Measurements from ENCODE around the gene SEPTIN14.
"Not testable (repeated sequence)": the region's sequence is repeated elsewhere in the genome, so short reads cannot be mapped to it uniquely, and the experiment has no call there.

Gene SEPTIN14

DNA sequence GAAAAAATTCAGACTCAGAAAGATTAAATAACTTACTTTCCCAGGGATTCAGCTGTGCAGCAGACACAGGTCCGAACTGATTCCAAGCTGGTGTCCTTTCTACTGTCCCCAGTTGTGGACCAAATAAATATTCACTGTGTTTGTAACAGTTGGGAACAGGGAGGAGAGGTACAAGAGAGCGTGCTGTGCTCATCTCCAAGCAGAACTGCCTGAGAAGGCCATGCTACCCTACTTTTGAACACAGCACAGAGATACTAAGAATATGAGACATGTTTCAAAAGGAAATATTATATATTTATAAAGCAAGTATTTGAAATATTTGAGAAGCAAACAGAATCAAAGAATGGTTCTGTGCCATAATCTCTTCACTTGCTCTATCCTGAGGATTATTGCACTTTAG lies at the start of gene SEPTIN14:
Gene SEPTIN14 (minus strand): TSS at position 101 of the 400 bp plus-strand sequence. CDS start 756 bp downstream, outside the sequence.
- DNase-seq (ENCODE audit: low spot score) = not testable (repeated sequence)

GRCh38 chr7:55903985-55904759 lies 41.6 kb upstream of the SEPTIN14 start:
- DNase-seq (ENCODE audit: low spot score) = no peak

DNA sequence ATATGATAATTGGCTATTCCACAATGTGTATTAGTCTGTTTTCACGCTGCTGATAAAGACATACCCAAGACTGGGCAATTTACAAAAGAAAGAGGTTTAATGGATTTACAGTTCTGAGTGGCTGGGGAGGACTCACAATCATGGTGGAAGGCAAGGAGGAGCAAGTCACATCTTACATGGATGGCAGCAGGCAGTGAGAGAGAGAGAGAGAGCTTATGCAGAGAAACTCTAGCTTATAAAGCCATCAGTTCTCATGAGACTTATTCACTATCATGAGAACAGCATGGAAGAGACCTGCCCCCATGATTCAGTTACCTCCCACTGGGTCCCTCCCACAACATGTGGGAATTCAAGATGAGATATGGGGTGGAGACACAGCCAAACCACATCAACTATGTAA lies 38.5 kb upstream of the SEPTIN14 start:
- DNase-seq (ENCODE audit: low spot score) = not testable (repeated sequence)

DNA sequence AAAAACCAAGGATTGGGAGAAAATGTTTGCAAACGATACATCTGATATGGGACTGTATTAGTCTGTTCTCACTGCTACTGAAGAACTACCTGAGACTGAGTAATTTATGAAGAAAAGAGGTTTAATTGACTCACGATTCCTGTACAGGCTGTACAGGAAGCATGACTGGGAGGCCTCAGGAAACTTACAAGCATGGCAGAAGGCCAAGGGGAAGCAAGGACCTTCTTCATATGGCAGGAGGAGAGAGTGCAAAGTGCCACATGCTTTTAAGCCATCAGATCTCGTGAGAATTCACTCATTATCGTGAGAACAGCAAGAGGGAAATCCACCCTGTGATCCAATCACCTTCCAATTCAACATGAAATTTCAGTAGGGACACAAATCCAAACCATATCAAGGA lies 35.7 kb upstream of the SEPTIN14 start:
- no peak for DNase-seq (ENCODE audit: low spot score)

DNA sequence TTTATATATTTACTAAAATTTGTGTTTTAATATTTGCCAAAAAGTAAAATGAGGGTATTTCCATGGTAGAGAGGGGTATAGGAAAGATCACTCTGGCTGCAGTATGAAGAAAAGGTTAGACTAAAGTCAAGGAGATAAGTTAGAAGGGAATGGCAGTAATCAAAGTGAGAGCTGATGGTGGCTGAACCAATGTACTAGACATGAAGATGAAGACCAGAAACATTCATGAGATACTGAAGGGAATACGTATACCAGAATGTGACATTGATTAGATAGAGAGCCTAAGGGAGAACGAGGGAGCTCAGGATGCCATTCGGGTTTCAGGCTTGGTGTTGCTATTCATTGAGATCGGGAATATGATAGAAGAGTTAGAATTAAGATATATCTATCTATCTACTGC lies 32.5 kb upstream of the SEPTIN14 start:
- DNase-seq (ENCODE audit: low spot score) = no peak

GRCh38 chr7:55893940-55894339 lies 31.4 kb upstream of the SEPTIN14 start:
- DNase-seq (ENCODE audit: low spot score) = no peak

DNA sequence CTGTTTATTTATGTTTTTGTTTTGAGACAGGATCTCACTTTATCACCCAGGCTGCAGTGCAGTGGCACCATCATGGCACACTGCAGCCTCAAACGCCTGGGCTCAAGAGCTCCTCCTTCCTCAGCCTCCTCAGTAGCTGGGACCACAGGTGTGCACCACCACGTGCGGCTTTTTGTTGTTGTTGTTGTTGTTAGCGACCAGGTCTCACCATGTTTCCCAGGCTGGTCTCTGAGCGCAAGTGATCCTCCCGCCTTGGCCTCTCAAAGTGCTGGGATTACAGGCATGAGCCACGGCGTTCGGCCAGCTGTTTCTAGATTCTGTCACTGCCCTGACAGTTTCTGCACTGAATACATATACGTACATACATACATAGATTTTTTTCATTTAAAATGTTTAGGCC lies 25.8 kb upstream of the SEPTIN14 start:
- not testable (repeated sequence) for DNase-seq (ENCODE audit: low spot score)

DNA sequence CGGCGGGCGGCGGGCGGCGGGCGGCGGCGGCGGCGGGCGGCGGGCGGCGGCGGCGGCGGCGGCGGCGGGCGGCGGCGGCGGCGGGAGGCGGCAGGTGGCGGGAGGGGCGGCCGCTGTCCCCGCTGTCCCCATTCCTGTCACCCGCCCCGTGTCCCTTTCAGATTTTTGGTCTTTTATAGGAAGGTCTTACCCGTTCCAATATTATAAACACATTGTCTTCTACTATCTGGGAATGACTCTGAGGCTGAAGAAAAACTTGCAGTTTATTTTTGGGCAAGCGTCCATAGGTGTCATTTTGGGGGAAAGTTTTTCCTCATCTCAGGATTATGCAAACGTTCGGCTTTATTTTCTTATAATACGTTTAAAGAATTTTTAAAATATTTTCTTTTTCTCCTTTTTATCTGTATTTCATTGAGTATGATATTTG lies 25.3 kb upstream of the SEPTIN14 start:
- peak; percentile 21 for DNase-seq (ENCODE audit: low spot score)

DNA sequence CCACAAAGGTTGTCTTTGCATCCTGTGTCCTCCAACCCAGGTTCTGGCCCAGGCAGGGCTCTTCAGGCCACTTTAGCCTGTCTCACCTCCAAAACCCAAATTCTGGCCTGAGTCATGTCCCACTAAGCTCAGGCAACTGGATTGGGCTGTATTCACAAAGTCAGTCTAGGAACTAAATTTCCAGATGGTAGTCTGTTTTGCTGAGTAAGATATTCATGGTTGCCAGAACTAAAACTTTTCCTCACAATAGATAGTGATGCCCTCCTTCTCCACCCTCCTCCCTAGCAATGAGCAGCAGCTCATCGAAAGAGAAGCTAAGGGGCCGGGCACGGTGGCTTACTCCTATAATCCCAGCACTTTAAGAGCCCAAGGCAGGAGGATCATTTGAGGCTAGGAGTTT lies 21.8 kb upstream of the SEPTIN14 start:
- DNase-seq (ENCODE audit: low spot score) = no peak

DNA sequence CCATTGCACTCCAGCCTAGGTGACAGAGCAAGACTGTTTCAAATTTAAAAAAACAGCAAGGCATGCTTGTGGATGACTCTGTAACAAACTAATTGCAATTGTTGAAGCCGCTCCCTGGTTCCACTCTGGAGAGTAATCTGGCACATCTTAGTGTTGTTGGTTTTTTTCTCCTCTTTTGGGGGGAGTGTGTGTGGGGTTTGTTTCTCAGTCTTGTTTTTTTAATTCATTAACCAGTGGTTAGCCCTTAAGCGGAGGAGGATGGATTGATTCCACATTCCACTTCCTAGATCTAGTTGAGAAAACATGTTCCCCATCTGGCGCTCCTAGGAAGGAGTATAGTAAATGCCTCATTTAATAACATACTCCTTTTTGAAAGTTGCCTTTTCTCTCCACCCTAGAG lies 16.1 kb upstream of the SEPTIN14 start:
- no peak for DNase-seq (ENCODE audit: low spot score)

- DNase-seq (ENCODE audit: low spot score) = no peak
These were observed 14.8 kb upstream of the SEPTIN14 start for GRCh38 chr7:55877308-55877707.

GRCh38 chr7:55873765-55874164 lies 11.2 kb upstream of the SEPTIN14 start:
- no peak for DNase-seq (ENCODE audit: low spot score)

- DNase-seq (ENCODE audit: low spot score) = no peak
These were observed 9.5 kb upstream of the SEPTIN14 start for GRCh38 chr7:55871932-55872485.

GRCh38 chr7:55868989-55869388 lies 6.4 kb upstream of the SEPTIN14 start:
- DNase-seq (ENCODE audit: low spot score) = not testable (repeated sequence)

- not testable (repeated sequence) for DNase-seq (ENCODE audit: low spot score)
These were observed 17.4 kb downstream of the SEPTIN14 start for GRCh38 chr7:55845164-55845563.

GRCh38 chr7:55838595-55838994 lies 24.0 kb downstream of the SEPTIN14 start:
- DNase-seq (ENCODE audit: low spot score) = no peak

DNA sequence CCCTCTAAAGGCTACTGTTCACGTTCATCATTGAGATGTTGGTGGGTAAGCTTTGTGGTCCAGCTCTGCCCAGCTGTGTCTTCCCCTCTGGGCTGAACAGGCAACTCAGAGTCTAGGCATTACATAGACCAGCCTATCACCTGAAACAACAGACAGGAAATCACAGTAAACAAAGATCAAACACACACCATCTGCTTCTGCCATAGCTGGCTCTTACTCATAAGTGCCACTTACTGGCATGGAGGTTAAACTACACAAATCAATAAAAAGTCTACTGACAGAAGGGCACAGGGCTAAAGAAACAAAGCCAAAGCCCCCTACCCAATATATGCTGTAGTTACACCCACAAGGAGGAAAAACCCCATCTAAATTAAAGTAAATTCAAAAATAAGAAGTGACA lies 35.0 kb downstream of the SEPTIN14 start:
- DNase-seq (ENCODE audit: low spot score) = no peak

GRCh38 chr7:55818686-55819085 lies 43.9 kb downstream of the SEPTIN14 start:
- no peak for DNase-seq (ENCODE audit: low spot score)

DNA sequence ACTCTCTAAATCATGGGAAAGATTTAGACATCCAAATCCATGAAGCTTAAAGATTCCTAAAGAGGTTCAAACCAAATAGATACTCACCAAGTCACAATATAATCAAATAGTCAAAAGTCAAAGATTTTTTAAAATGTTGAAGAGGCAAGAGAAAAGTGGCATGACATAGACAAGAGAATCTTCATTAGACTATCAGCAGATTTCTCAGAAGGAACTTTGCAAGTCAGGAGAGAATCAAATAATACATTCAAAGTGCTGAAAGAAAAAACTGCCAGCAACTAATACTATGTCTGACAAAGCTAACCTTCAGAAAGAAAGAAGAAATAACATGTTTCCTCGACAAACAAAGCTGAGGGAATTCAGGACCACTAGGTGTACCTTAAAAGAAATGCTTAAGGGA lies 65.3 kb downstream of the SEPTIN14 start:
- DNase-seq (ENCODE audit: low spot score) = not testable (repeated sequence)

- no peak for DNase-seq (ENCODE audit: low spot score)
These were observed 68.0 kb downstream of the SEPTIN14 start for GRCh38 chr7:55794527-55794926.

DNA sequence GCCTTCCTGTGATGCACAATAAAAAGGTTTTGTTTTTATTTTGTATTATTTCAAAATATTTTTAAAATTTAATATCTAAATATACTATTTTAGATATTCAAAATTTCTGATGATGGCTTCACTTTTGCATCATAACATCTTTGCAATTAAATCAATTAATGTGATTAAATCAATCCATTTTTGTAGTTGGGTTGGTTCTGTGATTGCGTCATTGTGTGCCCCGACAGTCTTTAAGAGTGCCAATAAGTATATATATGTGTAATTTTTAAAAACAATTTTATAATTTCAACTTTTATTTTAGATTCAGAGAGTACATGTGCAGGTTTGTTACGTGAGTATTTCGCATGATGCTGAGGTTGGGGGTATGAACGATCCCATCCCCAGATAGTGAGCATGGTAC lies 70.5 kb downstream of the SEPTIN14 start:
- DNase-seq (ENCODE audit: low spot score) = no peak

GRCh38 chr7:55787796-55788195 lies 74.8 kb downstream of the SEPTIN14 start:
- DNase-seq (ENCODE audit: low spot score) = no peak

DNA sequence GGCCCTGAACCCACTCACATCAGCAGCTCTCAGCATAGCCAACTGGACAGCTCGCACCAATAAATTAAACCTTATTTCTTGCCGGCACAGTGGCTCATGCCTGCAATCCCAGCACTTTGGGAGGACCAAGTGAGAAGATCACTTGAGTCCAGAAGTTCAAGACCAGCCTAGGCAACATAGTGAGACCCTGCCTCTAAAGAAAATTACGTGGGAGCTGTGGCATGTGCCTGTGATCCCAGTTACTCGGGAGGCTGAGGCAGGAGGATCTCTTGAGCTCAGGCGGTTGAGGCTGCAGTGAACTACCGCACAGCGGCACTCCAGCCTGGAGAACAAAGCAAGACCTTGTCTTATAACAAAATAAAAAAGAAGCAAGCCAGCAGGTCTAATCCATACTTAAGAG lies 75.7 kb downstream of the SEPTIN14 start:
- no peak for DNase-seq (ENCODE audit: low spot score)

DNA sequence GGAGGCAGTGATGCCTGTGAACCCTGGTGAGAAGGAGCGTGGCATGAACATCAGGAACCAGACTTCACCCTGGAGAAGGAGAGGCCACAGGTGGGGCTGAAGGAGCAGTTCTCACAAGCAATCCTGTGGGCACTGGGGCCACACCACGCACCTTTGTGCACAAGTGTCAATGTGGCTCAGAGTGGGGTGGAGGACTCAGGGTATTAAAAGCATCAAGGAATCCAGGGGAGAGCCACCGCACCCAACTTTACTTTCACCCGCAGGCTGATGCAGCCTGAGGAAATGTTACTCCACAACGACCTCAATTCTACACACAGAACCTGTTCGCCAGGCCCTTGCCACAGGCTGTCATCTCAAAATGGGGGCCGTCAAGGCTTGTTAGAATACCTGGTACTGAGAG lies 77.1 kb downstream of the SEPTIN14 start:
- not testable (repeated sequence) for DNase-seq (ENCODE audit: low spot score)
